CD4-positive, alpha-beta T cell treated with Interleukin-2 at 100 ng/mL for 4 hours (primary cell): ENCODE data around the gene TMEM147.

ENCODE experiments used
- DNase-seq: peaks from one replicate; pipeline ENCODE4 v3.0.0-alpha.2; 2020; ENCODE audit warnings: low spot score

The TMEM147 gene

GRCh38 chr19:35521124-35521743, 24.2 kb upstream of the TMEM147 start:
- DNase-seq, result no peak

GRCh38 chr19:35522745-35523327, 22.6 kb upstream of the TMEM147 start:
- no peak for DNase-seq

GRCh38 chr19:35524181-35524837, 21.1 kb upstream of the TMEM147 start:
- DNase-seq, result no peak

GRCh38 chr19:35525873-35526272, 19.6 kb upstream of the TMEM147 start:
- no peak for DNase-seq

- DNase-seq, result no peak
Observed at GRCh38 chr19:35528218-35529038, 17.0 kb upstream of the TMEM147 start, which contains the start of gene SBSN. Gene SBSN, minus strand, starts transcription at chr19:35528311. Its CDS starts 30 bp downstream, at chr19:35528281.

- DNase-seq, result no peak
Observed at GRCh38 chr19:35529241-35530218, 15.9 kb upstream of the TMEM147 start.

GRCh38 chr19:35531291-35531690, 14.1 kb upstream of the TMEM147 start:
- no peak for DNase-seq

- no peak for DNase-seq
Observed at GRCh38 chr19:35533201-35533821, 12.1 kb upstream of the TMEM147 start, which contains the start of gene GAPDHS. Gene GAPDHS, plus strand, starts transcription at chr19:35533456. Its CDS starts 72 bp downstream, at chr19:35533528.

GRCh38 chr19:35533822-35534392, 11.5 kb upstream of the TMEM147 start:
- DNase-seq, result peak; percentile 15

- no peak for DNase-seq
Observed at GRCh38 chr19:35534803-35535480, 10.5 kb upstream of the TMEM147 start.

- DNase-seq, result no peak
Observed at GRCh38 chr19:35539314-35539713, 6.1 kb upstream of the TMEM147 start.

GRCh38 chr19:35539850-35540249, 5.6 kb upstream of the TMEM147 start:
- no peak for DNase-seq

- DNase-seq, result no peak
Observed at GRCh38 chr19:35540356-35540927, 5.0 kb upstream of the TMEM147 start.

- no peak for DNase-seq
Observed at GRCh38 chr19:35542209-35542608, 3.2 kb upstream of the TMEM147 start.

- no peak for DNase-seq
Observed at GRCh38 chr19:35543280-35544109, 1.9 kb upstream of the TMEM147 start.

GRCh38 chr19:35544110-35544802, 1.2 kb upstream of the TMEM147 start:
- DNase-seq, result no peak

- DNase-seq, result peak; percentile 30
Observed at GRCh38 chr19:35545855-35546381, 492 bp downstream of the TMEM147 start.

- no peak for DNase-seq
Observed at GRCh38 chr19:35546532-35546931, 1.1 kb downstream of the TMEM147 start.
